SK-N-SH (cell line): ENCODE results near the gene ZFP36. TPM values are rescaled to one million over a fixed set of nuclear protein-coding genes. Genes with fewer than 3 reads are reported as not detected.

Source experiments
- CTCF ChIA-PET: fragments of 300-600, 350-600 bp; formaldehyde crosslinking; extraction: SDS; loops from one replicate; lab custom pipeline; 2021; lab: Yijun Ruan, JAX
- POLR2A ChIA-PET: fragments of 350-600 bp; sonication (Branson Sonifier 250); formaldehyde crosslinking; extraction: SDS; loops from one replicate; lab custom pipeline; 2020; ENCODE audit warnings: antibody characterized with exemption, inconsistent platforms; lab: Yijun Ruan, JAX
- DNase-seq: peaks from one replicate; pipeline ENCODE4 v3.0.0; 2012
- H2AFZ ChIP-seq: fragments of 200-600 bp; sonication (generic); 2 replicates; pipeline ENCODE4 v1.8.1; 2016; ENCODE audit warnings: antibody characterized with exemption, mild to moderate bottlenecking, low read depth
- H3F3A ChIP-seq: fragments of 200-600 bp; sonication (generic); replicated peaks from 2 replicates; pipeline ENCODE3; 2016; ENCODE audit warnings: antibody characterized with exemption, mild to moderate bottlenecking; ENCODE audit not compliant: insufficient read depth
- H3K27ac ChIP-seq, 2 experiments: fragments of 200-500 bp in 1 of 2; fragments of 200-600 bp in 1 of 2; sonication (Bioruptor generic) in 1 of 2; sonication (generic), shearing (Covaris generic) in 1 of 2; 2 replicates each; pipeline versions ENCODE4 v1.5.1 to v1.6.1; 2014 to 2016; ENCODE audit warnings: low read depth in 2 of 2, inconsistent platforms in 1 of 2, low read length in 1 of 2, mild to moderate bottlenecking in 1 of 2, mixed read lengths in 1 of 2
- H3K27me3 ChIP-seq: fragments of 200-600 bp; sonication (generic), shearing (Covaris generic); 2 replicates; pipeline ENCODE4 v1.6.1; 2016; ENCODE audit warnings: mixed run types; ENCODE audit not compliant: insufficient read depth
- H3K36me3 ChIP-seq, 2 experiments: fragments of 200-500 bp in 1 of 2; fragments of 200-600 bp in 1 of 2; sonication (Bioruptor generic) in 1 of 2; sonication (generic) in 1 of 2; replicated peaks in 1 of 2; 2 replicates each; pipeline versions ENCODE3 to v1.5.1; 2014 to 2016; ENCODE audit warnings: low read length in 1 of 2, mild to moderate bottlenecking in 1 of 2; ENCODE audit not compliant: insufficient read depth in 2 of 2, control insufficient read depth in 1 of 2
- H3K4me1 ChIP-seq, 2 experiments: fragments of 200-500 bp in 1 of 2; fragments of 200-600 bp in 1 of 2; sonication (Bioruptor generic) in 1 of 2; sonication (generic), shearing (Covaris generic) in 1 of 2; 2 replicates each; pipeline versions ENCODE4 v1.5.1 to v1.6.1; 2014 to 2016; ENCODE audit warnings: low read depth in 1 of 2, low read length in 1 of 2, mixed run types in 1 of 2; ENCODE audit not compliant: insufficient read depth in 2 of 2, control insufficient read depth in 1 of 2
- H3K4me2 ChIP-seq: fragments of 200-600 bp; sonication (generic), shearing (Covaris generic); 2 replicates; pipeline ENCODE4 v1.6.1; 2017; ENCODE audit warnings: mixed run types
- H3K4me3 ChIP-seq, 2 experiments: fragments of 200-500 bp in 1 of 2; fragments of 200-600 bp in 1 of 2; sonication (Bioruptor generic) in 1 of 2; sonication (generic), shearing (Covaris generic) in 1 of 2; 2 replicates each; pipeline versions ENCODE4 v1.5.1 to v1.8.1; 2014 to 2016; ENCODE audit warnings: low read depth in 2 of 2, inconsistent platforms in 1 of 2, low read length in 1 of 2, mild to moderate bottlenecking in 1 of 2, mixed read lengths in 1 of 2, moderate library complexity in 1 of 2
- H3K79me2 ChIP-seq: fragments of 200-600 bp; sonication (generic); 2 replicates; pipeline ENCODE4 v1.8.1; 2017; ENCODE audit warnings: mild to moderate bottlenecking; ENCODE audit not compliant: insufficient read depth
- H3K9ac ChIP-seq: fragments of 200-600 bp; sonication (generic); 2 replicates; pipeline ENCODE4 v1.6.1; 2017; ENCODE audit warnings: mixed run types
- H3K9me2 ChIP-seq: fragments of 200-600 bp; sonication (generic); 2 replicates; pipeline ENCODE4 v1.6.1; 2017; ENCODE audit warnings: mixed run types
- H3K9me3 ChIP-seq: fragments of 200-600 bp; sonication (generic); 2 replicates; pipeline ENCODE4 v1.6.1; 2017; ENCODE audit warnings: mixed run types, mild to moderate bottlenecking, moderate library complexity
- H4K20me1 ChIP-seq: fragments of 200-600 bp; sonication (generic); 2 replicates; pipeline ENCODE4 v1.6.1; 2017; ENCODE audit warnings: mild to moderate bottlenecking, mixed run types; ENCODE audit not compliant: insufficient read depth
- EP300 ChIP-seq, 2 experiments: IDR thresholded peaks; 2 replicates each; pipeline versions ENCODE4 v1.4.0 to v1.6.1; 2012; ENCODE audit warnings: borderline replicate concordance in 1 of 2, low read depth in 1 of 2, low read length in 1 of 2
- FOSL2 ChIP-seq: IDR thresholded peaks from 2 replicates; pipeline ENCODE4 v1.4.0; 2012; ENCODE audit warnings: low read depth, mild to moderate bottlenecking, moderate library complexity, borderline replicate concordance
- FOXJ3 ChIP-seq: sonication (generic); formaldehyde crosslinking; IDR thresholded peaks from 2 replicates; pipeline ENCODE4 v1.5.1; 2020; ENCODE audit warnings: mild to moderate bottlenecking, missing genetic modification reagents
- JUND ChIP-seq: IDR thresholded peaks from 2 replicates; pipeline ENCODE4 v1.4.0; 2012
- MXI1 ChIP-seq: IDR thresholded peaks from 2 replicates; pipeline ENCODE4 v1.6.1; 2012; ENCODE audit warnings: mild to moderate bottlenecking, low read depth, low read length, improper control_type of control experiment
- NFIC ChIP-seq: IDR thresholded peaks from 2 replicates; pipeline ENCODE4 v1.4.0; 2012; ENCODE audit warnings: borderline replicate concordance
- NRF1 ChIP-seq: IDR thresholded peaks from 2 replicates; pipeline ENCODE4 v1.6.1; 2012; ENCODE audit warnings: low read depth, mild to moderate bottlenecking, low read length
- POLR2AphosphoS5 ChIP-seq: IDR thresholded peaks from 2 replicates; pipeline ENCODE4 v1.6.1; 2012; ENCODE audit warnings: low read depth, low read length
- RAD21 ChIP-seq: IDR thresholded peaks from 2 replicates; pipeline ENCODE4 v1.6.1; 2012; ENCODE audit warnings: mild to moderate bottlenecking, low read length
- RXRA ChIP-seq: IDR thresholded peaks from 2 replicates; pipeline ENCODE4 v1.4.0; 2012; ENCODE audit warnings: low read depth, mild to moderate bottlenecking, borderline replicate concordance
- SIN3A ChIP-seq: IDR thresholded peaks from 2 replicates; pipeline ENCODE4 v1.6.1; 2012; ENCODE audit warnings: low read depth, mild to moderate bottlenecking, low read length, moderate library complexity, borderline replicate concordance
- SMC3 ChIP-seq: IDR thresholded peaks from 2 replicates; pipeline ENCODE4 v1.6.1; 2012; ENCODE audit warnings: low read depth, low read length, improper control_type of control experiment
- TAF1 ChIP-seq: IDR thresholded peaks from 2 replicates; pipeline ENCODE4 v1.6.1; 2012; ENCODE audit warnings: low read depth, mild to moderate bottlenecking, low read length, moderate library complexity, borderline replicate concordance
- TCF12 ChIP-seq: IDR thresholded peaks from 2 replicates; pipeline ENCODE4 v1.4.0; 2012
- TEAD4 ChIP-seq: IDR thresholded peaks from 2 replicates; pipeline ENCODE4 v1.4.0; 2012; ENCODE audit warnings: mild to moderate bottlenecking, borderline replicate concordance; ENCODE audit not compliant: insufficient read depth
- WGBS: methylation state at CpG from one replicate; pipeline ENCODE4 v1.1.6; 2017; ENCODE audit warnings: low lambda C conversion rate; 5-methylcytosine and 5-hydroxymethylcytosine counted together
- polyA plus RNA-seq, 3 experiments: library from polyadenylated mRNA; depleted of rRNA; stranded (reverse); fragments of >200 nt; gene quantifications; 2 replicates each; pipeline ENCODE4 v1.2.3, GENCODE V29; 2012
- TF ChIP-seq, protein P1 (sequence below): fragments of 200-600 bp; sonication (generic); IDR thresholded peaks from 2 replicates; pipeline ENCODE4 v1.6.1; 2017; ENCODE audit warnings: antibody characterized with exemption, mild to moderate bottlenecking, moderate library complexity
- TF ChIP-seq, protein P2 (sequence below): IDR thresholded peaks from 2 replicates; pipeline ENCODE4; 2012
- TF ChIP-seq, protein P3 (sequence below): IDR thresholded peaks from 2 replicates; pipeline ENCODE4 v1.4.0; 2012; ENCODE audit warnings: low read depth
- TF ChIP-seq, protein P4 (sequence below): IDR thresholded peaks from 2 replicates; pipeline ENCODE4 v1.4.0; 2012; ENCODE audit warnings: low read depth, borderline replicate concordance

ZFP36 gene
- polyA plus RNA-seq, 1 of the 3 experiments (the other 2 are of a cell fraction), result 49.3 TPM

DNA sequence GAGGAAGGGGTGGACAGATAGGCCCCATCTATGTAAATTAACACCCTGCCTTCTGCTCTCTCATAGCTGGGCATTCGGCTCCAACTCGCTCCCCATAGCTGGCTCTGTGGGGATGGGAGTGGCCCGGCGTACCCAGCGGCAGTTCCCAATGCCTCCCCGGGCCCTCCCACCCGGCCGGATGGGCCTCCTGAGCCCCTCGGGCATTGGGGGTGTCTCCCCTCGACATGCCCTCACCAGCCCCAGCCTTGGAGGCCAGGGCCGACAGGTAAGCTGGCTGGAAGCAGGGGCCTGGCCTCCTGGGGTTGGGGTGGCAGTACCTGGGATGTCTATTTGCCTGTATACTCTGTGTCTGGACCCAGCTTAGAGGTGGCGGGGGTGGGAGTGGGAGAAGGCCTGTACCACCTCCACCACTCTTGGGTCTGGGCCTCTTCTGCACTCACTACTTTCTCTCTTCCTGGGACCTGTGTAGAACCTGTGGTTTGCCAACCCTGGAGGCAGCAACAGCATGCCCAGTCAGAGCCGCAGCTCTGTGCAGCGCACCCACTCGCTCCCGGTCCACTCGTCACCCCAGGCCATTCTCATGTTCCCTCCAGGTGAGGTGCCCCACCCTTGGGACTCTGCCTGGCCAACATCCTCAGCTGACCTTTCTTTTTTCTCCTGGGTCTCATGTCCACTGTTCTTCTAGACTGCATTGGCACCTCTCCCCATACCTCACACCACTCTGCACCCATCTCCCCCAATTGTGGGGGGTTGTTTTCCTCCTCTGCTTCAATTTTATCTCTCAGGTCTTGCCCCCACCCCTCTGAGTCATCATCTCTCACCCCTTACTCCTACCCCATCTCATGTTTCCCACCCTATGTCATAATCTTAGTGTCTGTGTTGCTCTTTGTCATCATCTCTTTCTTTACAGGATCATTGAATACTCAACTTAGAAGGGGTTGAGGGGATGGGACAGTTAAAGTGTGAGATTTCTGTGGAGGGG lies 25.8 kb upstream of the ZFP36 start:
- WGBS, result 93% methylated on average over 11 of the region's 17 CpGs
- no peaks in the 10 kb centered on the region for H3K9me3 ChIP-seq
- peaks cover 41 to 82% of the 10 kb centered on the region in 2 experiments for H3K36me3 ChIP-seq

More for the DNA sequence above, 25.8 kb upstream of the ZFP36 start:
- DNase-seq, result no peak
- Histone ChIP-seq H3K4me2 (no peak overlapping the region), H3K4me1 (no peaks in the 10 kb centered on the region), H3K4me3 (no peak overlapping the region), H3K9ac (no peak overlapping the region), H3K27me3 (no peaks in the 10 kb centered on the region), H3K9me2 (no peaks in the 10 kb centered on the region), H4K20me1 (no peaks in the 10 kb centered on the region), H3K79me2 (no peaks in the 10 kb centered on the region), H3K27ac (no peak overlapping the region), H2AFZ (no peak overlapping the region), H3F3A (peaks cover 13% of the 10 kb centered on the region)
- POLR2A ChIA-PET, result no interaction called here
- TF ChIP-seq SIN3A (no peak), FOSL2 (no peak), MXI1 (no peak), RXRA (no peak), NFIC (no peak), NRF1 (no peak), TAF1 (no peak), TCF12 (no peak), TEAD4 (no peak), POLR2AphosphoS5 (no peak), RAD21 (no peak), SMC3 (no peak), FOXJ3 (CRISPR knock-in tag) (no peak), EP300 (IDR thresholded peaks at IDR 0.05; ENCODE audit: borderline replicate concordance in 1 of 2, low read depth in 1 of 2, low read length in 1 of 2) (no peak), JUND (no peak)
- TF ChIP-seq, protein P1, sequence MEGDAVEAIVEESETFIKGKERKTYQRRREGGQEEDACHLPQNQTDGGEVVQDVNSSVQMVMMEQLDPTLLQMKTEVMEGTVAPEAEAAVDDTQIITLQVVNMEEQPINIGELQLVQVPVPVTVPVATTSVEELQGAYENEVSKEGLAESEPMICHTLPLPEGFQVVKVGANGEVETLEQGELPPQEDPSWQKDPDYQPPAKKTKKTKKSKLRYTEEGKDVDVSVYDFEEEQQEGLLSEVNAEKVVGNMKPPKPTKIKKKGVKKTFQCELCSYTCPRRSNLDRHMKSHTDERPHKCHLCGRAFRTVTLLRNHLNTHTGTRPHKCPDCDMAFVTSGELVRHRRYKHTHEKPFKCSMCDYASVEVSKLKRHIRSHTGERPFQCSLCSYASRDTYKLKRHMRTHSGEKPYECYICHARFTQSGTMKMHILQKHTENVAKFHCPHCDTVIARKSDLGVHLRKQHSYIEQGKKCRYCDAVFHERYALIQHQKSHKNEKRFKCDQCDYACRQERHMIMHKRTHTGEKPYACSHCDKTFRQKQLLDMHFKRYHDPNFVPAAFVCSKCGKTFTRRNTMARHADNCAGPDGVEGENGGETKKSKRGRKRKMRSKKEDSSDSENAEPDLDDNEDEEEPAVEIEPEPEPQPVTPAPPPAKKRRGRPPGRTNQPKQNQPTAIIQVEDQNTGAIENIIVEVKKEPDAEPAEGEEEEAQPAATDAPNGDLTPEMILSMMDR, result no peak
- TF ChIP-seq, protein P2, sequence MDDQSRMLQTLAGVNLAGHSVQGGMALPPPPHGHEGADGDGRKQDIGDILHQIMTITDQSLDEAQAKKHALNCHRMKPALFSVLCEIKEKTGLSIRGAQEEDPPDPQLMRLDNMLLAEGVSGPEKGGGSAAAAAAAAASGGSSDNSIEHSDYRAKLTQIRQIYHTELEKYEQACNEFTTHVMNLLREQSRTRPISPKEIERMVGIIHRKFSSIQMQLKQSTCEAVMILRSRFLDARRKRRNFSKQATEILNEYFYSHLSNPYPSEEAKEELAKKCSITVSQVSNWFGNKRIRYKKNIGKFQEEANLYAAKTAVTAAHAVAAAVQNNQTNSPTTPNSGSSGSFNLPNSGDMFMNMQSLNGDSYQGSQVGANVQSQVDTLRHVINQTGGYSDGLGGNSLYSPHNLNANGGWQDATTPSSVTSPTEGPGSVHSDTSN, result no peak
- TF ChIP-seq, protein P3, sequence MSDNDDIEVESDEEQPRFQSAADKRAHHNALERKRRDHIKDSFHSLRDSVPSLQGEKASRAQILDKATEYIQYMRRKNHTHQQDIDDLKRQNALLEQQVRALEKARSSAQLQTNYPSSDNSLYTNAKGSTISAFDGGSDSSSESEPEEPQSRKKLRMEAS, result no peak
- TF ChIP-seq, protein P4, sequence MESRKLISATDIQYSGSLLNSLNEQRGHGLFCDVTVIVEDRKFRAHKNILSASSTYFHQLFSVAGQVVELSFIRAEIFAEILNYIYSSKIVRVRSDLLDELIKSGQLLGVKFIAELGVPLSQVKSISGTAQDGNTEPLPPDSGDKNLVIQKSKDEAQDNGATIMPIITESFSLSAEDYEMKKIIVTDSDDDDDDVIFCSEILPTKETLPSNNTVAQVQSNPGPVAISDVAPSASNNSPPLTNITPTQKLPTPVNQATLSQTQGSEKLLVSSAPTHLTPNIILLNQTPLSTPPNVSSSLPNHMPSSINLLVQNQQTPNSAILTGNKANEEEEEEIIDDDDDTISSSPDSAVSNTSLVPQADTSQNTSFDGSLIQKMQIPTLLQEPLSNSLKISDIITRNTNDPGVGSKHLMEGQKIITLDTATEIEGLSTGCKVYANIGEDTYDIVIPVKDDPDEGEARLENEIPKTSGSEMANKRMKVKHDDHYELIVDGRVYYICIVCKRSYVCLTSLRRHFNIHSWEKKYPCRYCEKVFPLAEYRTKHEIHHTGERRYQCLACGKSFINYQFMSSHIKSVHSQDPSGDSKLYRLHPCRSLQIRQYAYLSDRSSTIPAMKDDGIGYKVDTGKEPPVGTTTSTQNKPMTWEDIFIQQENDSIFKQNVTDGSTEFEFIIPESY, result no peak
- CTCF ChIA-PET, result interaction anchor here (0.5 to 0.6 kb wide), 2 partner anchors 18 to 435 kb away, joined by 3 read pairs; no protein-coding TSS in a partner anchor
